ENCODE results near the gene PPDPF.
"Not testable (repeated sequence)": the region's sequence is repeated elsewhere in the genome, so short reads cannot be mapped to it uniquely, and the experiment has no call there.

The PPDPF gene

GRCh38 chr20:63553933-63554290 is 33.3 kb downstream of the PPDPF start, which contains the start of gene FNDC11:
Gene FNDC11 (plus strand): TSS chr20:63554159. CDS start chr20:63555664, 1,505 bp downstream.
- no peak for DNase-seq

- no peak for DNase-seq
These were observed 34.1 kb downstream of the PPDPF start for GRCh38 chr20:63554361-63555278.

GRCh38 chr20:63555661-63556381 is 35.3 kb downstream of the PPDPF start:
- DNase-seq = no peak

GRCh38 chr20:63556873-63557478 is 36.4 kb downstream of the PPDPF start:
- no peak for DNase-seq

GRCh38 chr20:63557481-63557891 is 36.9 kb downstream of the PPDPF start:
- DNase-seq = no peak

- no peak for DNase-seq
These were observed 38.4 kb downstream of the PPDPF start for GRCh38 chr20:63558804-63559484.

- not testable (repeated sequence) for DNase-seq
These were observed 39.1 kb downstream of the PPDPF start for GRCh38 chr20:63559485-63560332.

- DNase-seq = no peak
These were observed 39.8 kb downstream of the PPDPF start for GRCh38 chr20:63560333-63560805.

GRCh38 chr20:63560856-63561609 is 40.5 kb downstream of the PPDPF start:
- DNase-seq = no peak

GRCh38 chr20:63561624-63562396 is 41.2 kb downstream of the PPDPF start:
- no peak for DNase-seq

GRCh38 chr20:63562461-63563224 is 42.1 kb downstream of the PPDPF start:
- DNase-seq = no peak

- no peak for DNase-seq
These were observed 42.8 kb downstream of the PPDPF start for GRCh38 chr20:63563225-63563935.

- DNase-seq = no peak
These were observed 43.7 kb downstream of the PPDPF start for GRCh38 chr20:63564036-63564810.

GRCh38 chr20:63565021-63565698 is 44.6 kb downstream of the PPDPF start:
- DNase-seq = no peak

- DNase-seq = no peak
These were observed 45.3 kb downstream of the PPDPF start for GRCh38 chr20:63565699-63566335.

GRCh38 chr20:63566395-63567135 is 46.0 kb downstream of the PPDPF start:
- no peak for DNase-seq
